GM20000 (cell line): ENCODE data around the gene PPP1R15A.
"Not testable (repeated sequence)": the region's sequence is repeated elsewhere in the genome, so short reads cannot be mapped to it uniquely, and the experiment has no call there.

Experiments used
- DNase-seq: peaks from one replicate; pipeline ENCODE4 v3.0.0; 2012; ENCODE audit warnings: low spot score
- CTCF ChIP-seq: IDR thresholded peaks from 2 replicates; pipeline ENCODE4 v1.5.1; 2012; ENCODE audit warnings: mild to moderate bottlenecking, control low read depth; ENCODE audit errors: extremely low read depth, missing control alignments

Gene PPP1R15A

GRCh38 chr19:48844472-48844871 is 27.7 kb upstream of the PPP1R15A start:
- TF ChIP-seq CTCF = no peak
- no peak for DNase-seq

GRCh38 chr19:48845384-48845783 is 26.8 kb upstream of the PPP1R15A start:
- no peak for TF ChIP-seq CTCF
- no peak for DNase-seq

- not testable (repeated sequence) for DNase-seq
Measured at GRCh38 chr19:48846659-48847058, 25.6 kb upstream of the PPP1R15A start.

- DNase-seq = no peak
- no peak for TF ChIP-seq CTCF
Measured at GRCh38 chr19:48852292-48852691, 19.9 kb upstream of the PPP1R15A start.

- no peak for DNase-seq
- TF ChIP-seq CTCF = no peak
Measured at GRCh38 chr19:48853483-48853882, 18.7 kb upstream of the PPP1R15A start.

- no peak for TF ChIP-seq CTCF
- no peak for DNase-seq
Measured at GRCh38 chr19:48854103-48854502, 18.1 kb upstream of the PPP1R15A start.

- no peak for TF ChIP-seq CTCF
- no peak for DNase-seq
Measured at GRCh38 chr19:48856921-48857320, 15.3 kb upstream of the PPP1R15A start.

- peak; percentile 78 for DNase-seq
- TF ChIP-seq CTCF = no peak
Measured at GRCh38 chr19:48858984-48859710, 13.1 kb upstream of the PPP1R15A start.
